A172 (cell line): Measurements from ENCODE around the gene LPXN. TPM values are rescaled to one million over a fixed set of nuclear protein-coding genes. Genes with fewer than 3 reads are reported as not detected.

Experiments
- DNase-seq: peaks from one replicate; pipeline ENCODE4 v3.0.0-alpha.2; 2015; ENCODE audit warnings: low spot score
- total RNA-seq: library from RNA; depleted of rRNA; stranded (reverse); fragments of >200 nt; shearing (Covaris generic); gene quantifications from 2 replicates; pipeline ENCODE4 v1.2.3, GENCODE V29; 2014

LPXN gene
- total RNA-seq, 1 experiment from 2014 or later: 1.8 TPM

DNA sequence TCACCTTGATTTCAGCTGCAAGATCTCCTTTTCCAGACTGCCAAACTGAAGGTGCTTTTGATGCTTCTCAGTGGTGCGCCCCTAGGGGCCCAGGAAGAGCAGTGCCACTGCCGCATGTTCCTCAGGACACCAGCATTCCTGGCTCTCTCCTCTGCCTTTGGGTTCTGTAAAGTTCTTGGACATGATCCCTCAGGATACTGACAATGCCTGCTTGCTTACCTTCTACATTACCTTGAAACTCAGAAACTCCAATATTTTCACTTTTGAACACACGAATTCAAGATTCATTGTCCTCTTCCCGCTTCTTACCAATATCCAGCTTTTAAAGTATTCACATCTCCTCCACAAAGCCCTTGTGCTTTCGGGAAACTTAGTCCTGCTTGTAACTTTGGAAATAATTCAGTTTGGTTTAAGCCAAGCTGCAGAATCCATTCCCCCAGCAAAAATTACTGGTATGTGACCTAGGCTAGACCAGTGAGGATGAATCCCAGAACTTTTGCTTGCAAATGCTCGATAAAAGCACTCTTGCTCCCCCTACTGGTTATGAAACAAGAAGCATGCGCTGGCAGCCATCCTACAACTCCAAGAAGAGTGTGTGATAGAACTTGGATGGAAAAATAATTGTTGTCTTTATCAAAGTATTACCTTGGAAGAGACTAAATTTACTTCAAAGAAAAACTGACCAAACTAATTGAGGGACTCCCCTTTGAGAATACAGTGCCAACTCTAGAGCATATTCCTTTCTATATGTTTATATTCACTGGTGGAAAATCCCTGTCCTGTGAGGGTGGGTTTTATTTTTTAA is 51.2 kb downstream of the LPXN start:
- DNase-seq: peak; percentile 68

DNA sequence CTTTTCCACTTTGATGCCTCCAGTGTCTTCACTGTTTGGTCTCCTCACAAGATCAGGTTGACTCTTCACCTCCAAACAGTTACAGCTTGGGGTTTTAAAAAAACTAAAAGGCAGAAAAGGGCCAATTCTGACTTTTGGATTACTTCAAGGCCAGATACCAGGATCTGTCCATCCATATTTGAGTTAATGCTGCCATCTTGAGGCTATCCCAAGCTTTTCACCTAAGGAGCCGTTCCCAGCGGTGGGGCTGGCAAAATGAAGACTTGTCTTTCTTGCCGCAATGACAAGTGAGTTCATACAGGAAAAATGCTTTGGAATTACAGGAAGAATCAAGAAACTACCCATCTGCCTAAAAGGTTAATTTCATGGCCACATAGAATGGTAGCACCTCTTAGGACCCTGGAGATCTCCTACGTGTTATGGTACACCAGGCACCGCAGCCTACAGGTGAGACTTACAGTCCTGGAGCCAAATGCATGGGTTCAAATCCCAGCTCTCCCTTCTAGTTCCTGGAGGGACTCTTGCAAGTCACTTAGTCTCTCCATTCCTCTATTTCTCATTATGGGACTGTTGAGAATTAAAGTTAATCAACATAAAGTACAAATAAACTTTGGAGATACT is 61.8 kb downstream of the LPXN start:
- DNase-seq: peak; percentile 46

DNA sequence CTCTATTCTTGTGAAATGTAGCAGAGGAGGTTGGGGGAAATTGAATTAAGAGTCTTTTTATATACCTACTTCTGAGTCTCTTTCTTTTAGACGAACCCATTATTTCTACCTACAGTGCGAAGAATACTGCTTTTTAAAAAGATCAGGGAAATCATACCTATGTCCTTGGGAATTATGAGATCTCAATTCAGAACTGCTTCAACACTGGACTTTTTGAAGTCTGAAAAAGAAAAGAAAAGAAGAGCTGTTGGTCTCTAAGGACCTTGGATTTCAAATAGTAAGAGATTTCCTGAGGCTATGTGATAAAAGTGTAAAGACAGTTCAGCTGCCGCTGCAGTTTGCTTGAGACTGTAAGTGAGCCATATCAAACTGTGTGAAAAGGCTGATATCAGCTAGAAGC is 64.0 kb downstream of the LPXN start:
- no peak for DNase-seq

DNA sequence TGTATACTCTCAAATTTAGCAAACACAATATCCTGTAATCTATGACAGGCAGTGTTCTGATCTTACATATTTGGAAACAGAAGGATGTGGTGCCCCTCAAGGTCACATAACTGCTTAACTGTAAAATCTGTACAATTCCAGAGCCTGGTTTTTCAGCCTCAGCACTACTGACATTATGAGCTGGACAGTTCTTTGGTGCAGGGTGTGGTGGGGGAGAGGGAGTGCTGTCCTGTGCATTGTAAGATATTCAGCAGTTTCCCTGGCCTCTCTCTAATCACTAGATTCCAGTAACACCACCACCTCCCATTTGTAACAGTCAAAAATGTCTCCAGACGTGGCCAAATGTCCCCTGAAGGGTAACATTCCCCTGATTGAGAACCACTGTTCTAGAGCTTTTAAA is 65.9 kb downstream of the LPXN start:
- DNase-seq: no peak

DNA sequence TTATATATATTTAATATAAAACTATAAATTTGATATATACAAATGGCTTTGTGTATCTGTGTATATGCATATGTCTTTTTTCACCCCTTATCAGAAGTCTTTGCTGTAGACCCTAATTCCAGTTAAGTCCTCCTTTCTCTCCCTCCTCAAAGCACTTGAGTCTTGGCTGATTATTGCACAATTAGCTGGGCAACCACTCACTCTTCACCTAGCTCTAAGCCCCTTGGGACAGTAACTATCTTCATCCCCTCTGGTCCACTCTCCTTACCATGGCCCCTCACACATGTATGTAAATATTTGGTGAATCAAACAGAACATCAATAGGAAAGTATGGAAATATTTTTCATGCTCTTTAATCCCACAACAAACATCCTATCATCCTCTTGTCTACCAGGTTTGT is 66.8 kb downstream of the LPXN start:
- DNase-seq: no peak

DNA sequence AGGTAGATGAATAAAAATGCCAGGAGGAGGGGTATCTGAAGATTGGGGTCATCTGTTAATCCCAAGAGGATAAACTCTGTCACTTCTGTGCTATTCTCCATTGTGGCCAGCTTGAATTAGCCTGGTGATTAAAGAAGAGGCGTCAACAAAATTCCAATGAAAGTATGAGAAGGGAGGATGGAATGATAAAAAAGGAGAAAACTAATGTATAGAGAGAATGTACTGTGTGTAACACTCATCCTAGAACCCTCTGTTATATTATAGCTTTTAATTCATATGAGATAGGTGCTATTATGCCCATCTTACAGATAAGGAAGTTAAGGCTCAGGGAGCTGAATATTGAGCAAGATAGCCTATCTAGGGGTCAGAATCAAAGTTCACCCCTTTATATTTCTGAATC is 67.7 kb downstream of the LPXN start, which contains the start of gene OR5B21:
OR5B21 (minus strand) TSS at position 101 of the 400 bp plus-strand sequence; CDS start at position 101, 0 bp downstream.
- no peak for DNase-seq

DNA sequence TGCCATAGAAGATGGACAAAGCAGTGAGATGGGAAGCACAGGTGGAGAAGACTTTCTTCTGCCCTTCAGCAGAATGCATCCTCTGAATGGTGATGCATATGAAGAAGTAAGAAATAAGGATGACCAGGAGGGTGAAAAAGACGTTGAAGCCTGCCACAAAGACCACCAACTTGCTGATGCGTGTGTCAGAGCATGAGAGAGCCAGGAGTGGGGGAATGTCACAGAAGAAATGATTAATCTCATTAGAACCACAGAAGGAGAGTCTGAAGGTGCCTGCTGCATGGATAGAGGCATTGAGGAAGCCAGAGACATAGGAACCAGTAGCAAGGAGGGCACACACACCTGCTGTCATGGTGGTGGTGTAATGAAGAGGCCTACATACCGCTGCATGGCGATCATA is 68.3 kb downstream of the LPXN start:
- DNase-seq: no peak

DNA sequence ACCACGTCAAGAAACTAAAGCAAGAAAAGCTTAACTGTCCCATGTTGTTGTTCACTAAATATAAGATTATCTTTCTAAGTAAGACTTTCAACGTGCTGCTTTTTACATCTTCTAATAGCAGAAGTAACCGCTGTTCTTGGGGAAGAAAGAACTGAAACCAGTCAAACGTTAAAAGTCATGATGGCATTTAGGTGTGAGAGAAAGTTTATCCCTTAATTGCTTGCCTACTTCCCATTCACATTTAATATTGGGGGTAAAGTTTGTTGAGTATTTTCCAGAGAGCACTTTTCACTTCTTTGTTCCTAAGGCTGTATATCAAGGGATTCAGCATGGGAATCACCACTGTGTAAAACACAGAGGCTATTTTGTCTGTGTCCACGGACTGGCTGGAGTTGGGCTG is 68.7 kb downstream of the LPXN start:
- DNase-seq: no peak

DNA sequence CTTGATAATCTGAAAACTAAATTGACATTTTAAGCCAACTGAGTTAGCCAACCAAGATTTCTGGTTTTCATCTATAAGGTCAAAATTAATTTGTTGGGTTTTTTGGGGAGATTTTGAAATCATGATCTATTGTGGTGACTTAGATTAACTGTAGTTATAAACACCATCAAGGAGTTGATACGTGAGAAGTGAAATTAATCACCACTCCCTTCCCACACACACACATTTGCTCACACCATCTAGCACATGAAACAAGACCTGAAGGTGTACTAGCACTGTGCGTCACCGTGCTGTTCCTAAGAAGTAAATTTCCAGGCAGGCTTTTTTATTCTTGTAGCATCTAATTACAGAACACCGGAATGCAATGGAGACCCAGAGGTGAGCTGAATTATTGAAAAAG is 69.8 kb downstream of the LPXN start:
- no peak for DNase-seq

DNA sequence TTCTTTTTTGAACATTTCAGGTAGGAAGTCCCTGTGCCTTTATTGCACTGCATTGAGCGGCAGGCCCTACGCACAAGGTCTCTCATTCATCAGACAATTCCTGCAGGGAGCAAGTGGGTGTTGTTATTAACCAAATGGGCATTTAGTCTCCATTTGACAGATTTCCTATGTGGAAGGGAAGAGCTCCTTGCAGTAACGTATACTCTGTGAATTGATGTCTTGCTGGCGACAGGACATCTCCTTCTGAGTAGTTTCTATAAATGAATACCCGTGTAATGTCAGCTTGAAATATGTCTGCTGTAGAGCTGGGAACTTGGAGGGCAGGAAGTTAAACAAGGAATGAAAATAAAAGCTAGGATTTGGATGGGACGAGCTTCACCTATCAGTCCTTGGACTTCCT is 71.4 kb downstream of the LPXN start:
- no peak for DNase-seq

DNA sequence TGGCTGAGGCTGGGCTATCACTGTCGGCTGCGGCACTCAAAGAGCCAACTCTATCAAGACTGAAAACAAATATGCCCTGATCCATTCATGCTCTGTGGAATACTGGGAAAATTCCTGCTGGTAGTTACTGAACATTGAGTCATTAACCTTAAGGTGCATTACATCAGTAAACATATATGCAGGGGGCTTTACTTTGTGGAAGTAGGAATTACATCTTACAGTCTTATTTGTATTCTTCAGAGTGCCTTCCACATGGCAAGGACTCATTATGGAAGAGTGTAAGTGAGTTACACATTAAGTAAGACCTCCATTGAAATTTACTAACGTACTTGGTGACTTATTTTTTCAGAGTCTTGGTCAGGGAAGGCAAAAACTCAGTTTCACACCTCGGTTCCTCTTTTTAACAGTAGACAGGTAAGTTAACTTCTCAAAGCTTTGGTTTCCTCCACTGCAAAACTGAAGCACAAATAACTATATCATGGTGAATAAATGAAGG is 72.2 kb downstream of the LPXN start:
- DNase-seq: no peak

DNA sequence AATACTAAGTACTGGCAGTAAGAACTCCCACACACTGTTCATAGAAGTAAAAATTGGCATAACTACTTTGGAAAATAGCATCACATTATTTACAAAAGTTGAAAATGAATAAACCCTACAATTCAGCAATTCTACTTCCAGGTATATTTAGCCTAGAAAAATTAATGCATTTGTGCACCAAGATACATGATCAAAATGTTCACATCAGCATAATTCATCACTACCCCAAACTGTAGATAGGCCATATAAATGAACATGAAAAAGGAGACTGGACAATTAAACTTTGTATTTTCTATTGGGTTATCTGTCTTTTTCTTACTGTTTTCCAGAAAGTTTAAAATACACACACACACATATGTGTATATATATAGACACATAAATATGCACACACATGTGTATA is 73.7 kb downstream of the LPXN start:
- DNase-seq: no peak

DNA sequence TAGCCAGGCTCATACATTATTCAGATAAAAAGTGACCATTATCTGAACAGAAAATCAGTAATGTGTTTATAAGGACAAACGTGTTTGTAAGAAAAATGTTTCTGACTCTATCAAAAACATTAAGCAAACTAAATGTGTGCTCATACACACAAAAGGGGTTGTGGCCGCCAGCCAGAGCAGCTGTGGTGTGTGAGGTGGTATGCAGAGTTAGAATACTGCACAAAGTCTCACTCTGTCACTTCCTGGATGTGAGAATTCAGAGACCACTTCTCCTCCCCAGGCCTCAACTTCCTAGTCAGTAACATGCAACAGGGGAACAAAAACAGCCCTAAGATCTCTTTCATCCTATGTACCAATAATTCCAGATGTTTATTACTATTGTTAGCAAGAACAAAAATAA is 77.2 kb downstream of the LPXN start:
- DNase-seq: no peak

DNA sequence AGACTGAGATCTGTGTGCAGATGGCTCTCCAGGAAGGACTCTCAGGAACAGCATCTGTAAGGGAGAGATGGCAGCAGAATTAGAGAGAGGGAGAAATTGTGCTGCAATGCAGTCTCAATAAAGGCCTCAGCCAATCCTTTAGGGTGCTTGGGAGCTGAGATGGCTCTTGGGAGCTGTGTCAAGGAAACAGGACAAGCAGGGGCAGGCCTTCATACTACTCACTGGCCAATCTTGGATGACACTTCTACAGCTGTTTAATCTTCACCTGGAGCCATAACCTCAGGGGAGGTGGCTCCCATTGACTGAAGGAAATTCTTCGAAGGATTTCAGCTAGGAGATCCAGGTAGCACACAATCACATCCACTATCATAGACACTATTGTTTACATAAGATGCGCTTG is 77.7 kb downstream of the LPXN start:
- DNase-seq: no peak

DNA sequence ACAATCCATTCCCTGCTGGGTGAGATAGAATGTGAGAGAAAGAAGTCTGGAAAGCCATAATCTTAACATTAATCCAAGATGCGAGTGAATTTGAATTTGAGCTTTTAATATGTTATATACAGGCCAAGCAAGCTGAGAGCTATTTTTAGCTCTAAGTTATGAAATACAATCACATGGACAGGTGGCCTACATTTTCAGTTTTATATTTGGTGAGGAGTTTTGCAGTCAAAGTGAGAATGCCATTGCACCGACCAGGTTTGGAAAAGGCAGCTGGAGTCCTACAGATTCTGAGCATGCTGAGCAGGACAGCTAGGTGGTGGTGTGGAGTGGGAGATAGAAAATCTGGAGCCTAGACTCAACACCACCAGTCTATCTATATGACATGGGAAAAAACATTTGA is 79.8 kb downstream of the LPXN start:
- no peak for DNase-seq

DNA sequence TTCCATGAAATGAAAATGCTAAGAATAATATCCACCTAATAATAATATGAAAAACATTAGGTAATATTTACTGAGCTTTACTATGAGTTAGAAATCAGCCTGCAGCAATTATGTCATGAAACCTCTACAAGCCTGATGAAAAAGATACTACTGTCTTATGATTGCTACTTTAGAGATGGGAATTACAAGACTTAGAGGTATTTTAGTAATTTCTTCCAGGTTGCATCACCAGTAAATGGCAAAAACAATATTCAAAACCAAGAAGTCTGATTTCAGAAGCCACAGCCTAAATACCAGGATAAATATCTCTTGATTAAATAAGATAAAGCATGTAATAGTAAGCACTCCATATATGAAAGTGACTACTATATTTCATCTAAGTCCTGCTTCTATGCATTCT is 81.6 kb downstream of the LPXN start:
- DNase-seq: no peak

DNA sequence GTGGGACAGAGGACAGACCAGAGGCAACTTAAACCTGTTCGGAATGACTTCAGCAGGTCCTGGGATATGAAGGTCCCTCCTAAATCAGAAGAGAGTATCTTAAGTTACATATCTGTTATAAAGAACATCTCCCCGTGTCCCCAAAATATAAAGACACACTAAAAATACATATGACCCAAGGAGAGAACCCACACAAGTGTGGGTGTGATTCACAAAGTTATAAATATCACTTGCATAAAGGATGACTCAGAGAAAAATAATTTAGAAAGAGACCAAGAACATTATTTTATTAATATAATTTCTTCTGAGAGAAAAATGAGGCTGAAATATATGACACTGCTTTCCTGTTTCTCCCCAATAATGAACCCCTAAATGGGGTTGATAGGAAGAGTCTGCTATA is 82.0 kb downstream of the LPXN start:
- DNase-seq: no peak

DNA sequence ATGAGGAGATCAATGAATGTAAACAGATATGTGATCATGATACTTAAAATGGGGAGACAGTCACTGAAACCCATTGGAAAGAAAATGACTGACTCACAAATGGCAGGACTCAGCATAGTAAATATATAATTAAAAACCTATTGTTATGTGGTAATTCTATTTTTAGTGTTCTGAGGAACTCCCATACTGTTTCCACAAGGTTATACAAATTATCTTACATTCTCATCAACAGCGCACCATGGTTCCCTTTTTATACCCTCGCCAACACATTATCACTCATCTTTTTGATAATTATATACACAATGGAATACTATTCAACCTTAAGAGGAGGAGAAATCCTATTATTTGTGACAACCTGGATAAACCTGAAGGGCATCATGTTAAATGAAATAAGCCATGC is 84.8 kb downstream of the LPXN start:
- DNase-seq: no peak

DNA sequence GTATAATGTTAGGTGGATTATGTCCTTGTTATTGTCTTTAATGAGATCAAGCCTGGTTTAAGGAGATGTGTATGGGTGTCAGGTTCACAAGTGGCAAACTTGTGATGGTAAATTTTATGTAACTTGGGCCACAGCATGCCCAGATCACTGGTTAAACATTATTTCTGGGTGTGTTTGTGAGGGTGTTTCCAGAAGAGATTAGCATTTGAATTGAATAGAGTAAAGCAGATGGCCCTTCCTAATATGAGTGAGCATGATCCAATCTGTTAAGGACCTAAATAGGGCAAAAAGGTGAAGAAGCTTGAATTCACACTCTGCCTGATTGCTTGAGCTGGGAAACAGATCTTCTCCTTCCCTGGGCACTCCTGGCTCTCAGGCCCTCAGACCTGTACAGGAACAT is 88.5 kb downstream of the LPXN start:
- DNase-seq: no peak

DNA sequence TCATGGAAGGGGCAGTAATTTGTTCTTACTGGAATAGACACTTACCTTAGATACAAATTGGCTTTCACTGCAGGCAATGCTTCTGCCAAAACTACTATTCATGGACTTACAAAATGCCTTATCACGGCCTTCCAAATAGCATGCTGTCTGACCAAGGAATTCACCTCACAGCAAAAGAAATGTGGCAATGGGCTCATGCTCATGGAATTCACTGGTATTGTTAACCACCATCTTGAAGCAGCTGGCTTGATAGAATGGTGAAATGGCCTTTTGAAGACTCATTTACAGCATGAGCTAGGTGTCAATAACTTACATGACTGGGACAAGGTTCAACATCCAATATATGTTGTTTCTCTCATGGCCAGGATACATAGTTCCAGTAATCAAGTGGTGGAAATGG is 89.7 kb downstream of the LPXN start:
- DNase-seq: no peak
